GM23338 (cell line): ENCODE measurements around the gene GPC6.

Experiments used
- CREB1 ChIP-seq: fragments of 250-450 bp; sonication (Bioruptor Pico); IDR thresholded peaks from 2 replicates; pipeline ENCODE4 v1.5.0; 2020; ENCODE audit warnings: low read depth, mild to moderate bottlenecking, moderate library complexity
- EZH2 ChIP-seq: fragments of 200-600 bp; sonication (generic); IDR thresholded peaks from one replicate; pipeline ENCODE4 v1.8.0; 2017; ENCODE audit warnings: antibody characterized with exemption, mild to moderate bottlenecking, low read depth; ENCODE audit not compliant: unreplicated experiment
- EZH2phosphoT487 ChIP-seq: fragments of 200-600 bp; sonication (generic); IDR thresholded peaks from one replicate; pipeline ENCODE4 v1.8.1; 2018; ENCODE audit warnings: antibody characterized with exemption; ENCODE audit not compliant: unreplicated experiment
- JUNB ChIP-seq: IDR thresholded peaks from one replicate; pipeline ENCODE4 v1.6.1; 2016; ENCODE audit warnings: antibody characterized with exemption; ENCODE audit not compliant: unreplicated experiment
- NANOG ChIP-seq: IDR thresholded peaks from 2 replicates; pipeline ENCODE4 v1.6.1; 2016; ENCODE audit warnings: antibody characterized with exemption, borderline replicate concordance
- POLR2AphosphoS5 ChIP-seq: IDR thresholded peaks from 2 replicates; pipeline ENCODE4 v1.6.1; 2016; ENCODE audit warnings: antibody characterized with exemption, low read depth
- STAT1 ChIP-seq: IDR thresholded peaks from one replicate; pipeline ENCODE4 v1.6.1; 2016; ENCODE audit warnings: antibody characterized with exemption; ENCODE audit not compliant: unreplicated experiment
- ZNF114 ChIP-seq: fragments of 250-450 bp; sonication (Bioruptor Pico); IDR thresholded peaks from 2 replicates; pipeline ENCODE4 v1.5.0; 2020; ENCODE audit warnings: mild to moderate bottlenecking, moderate library complexity
- ZNF331 ChIP-seq: fragments of 250-450 bp; sonication (Bioruptor Pico); IDR thresholded peaks from 2 replicates; pipeline ENCODE4 v1.5.0; 2020; ENCODE audit warnings: low read depth, mild to moderate bottlenecking, moderate library complexity
- TF ChIP-seq, protein P1 (sequence below), 2 experiments: fragments of 200-600 bp in 1 of 2; sonication (generic) in 1 of 2; conservative IDR thresholded peaks; 2 replicates each; pipeline versions ENCODE4 v1.5.1 to v1.6.1; 2016 to 2017; ENCODE audit warnings: antibody characterized with exemption in 2 of 2, low read depth in 2 of 2, mild to moderate bottlenecking in 2 of 2, moderate library complexity in 1 of 2
- TF ChIP-seq, protein P2 (sequence below): IDR thresholded peaks from one replicate; pipeline ENCODE4 v1.6.1; 2018; ENCODE audit warnings: antibody characterized with exemption; ENCODE audit not compliant: unreplicated experiment
- TF ChIP-seq, protein P3 (sequence below): IDR thresholded peaks from 2 replicates; pipeline ENCODE4 v1.6.1; 2016; ENCODE audit warnings: antibody characterized with exemption
- TF ChIP-seq, protein P4 (sequence below): fragments of 250-450 bp; sonication (Bioruptor Pico); IDR thresholded peaks from 2 replicates; pipeline ENCODE4 v1.5.0; 2020; ENCODE audit warnings: mild to moderate bottlenecking, moderate library complexity

DNA sequence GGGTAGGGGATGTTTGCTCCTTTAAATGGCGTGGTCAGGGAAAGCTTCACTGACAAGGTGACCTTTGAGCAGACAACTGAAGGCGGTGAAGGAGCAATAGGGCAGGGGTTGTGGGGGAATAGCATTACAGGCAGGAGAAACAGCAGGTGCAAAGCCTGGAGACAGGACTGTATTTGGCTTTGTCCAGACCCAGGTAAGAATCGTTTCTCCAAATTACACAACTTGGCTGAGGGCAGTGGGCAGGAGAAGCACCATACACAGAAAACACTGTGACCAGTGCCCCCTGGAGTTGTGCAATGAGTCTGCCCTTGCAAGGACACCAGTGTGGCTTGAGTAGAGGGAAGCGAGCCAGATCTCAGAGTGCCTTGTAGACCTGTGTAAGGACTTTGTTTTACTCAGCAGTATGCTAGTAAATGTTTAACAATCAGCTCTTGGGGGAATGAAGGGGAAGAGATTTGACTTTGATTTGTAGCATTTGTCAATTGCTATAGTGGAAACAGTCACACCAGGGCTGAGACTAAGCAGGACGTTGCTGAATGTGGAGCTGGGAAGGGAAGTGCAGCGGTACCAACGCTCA, 892.8 kb downstream of the GPC6 start:
- no peak for TF ChIP-seq CREB1 (CRISPR knock-in tag)
- TF ChIP-seq, protein P1, sequence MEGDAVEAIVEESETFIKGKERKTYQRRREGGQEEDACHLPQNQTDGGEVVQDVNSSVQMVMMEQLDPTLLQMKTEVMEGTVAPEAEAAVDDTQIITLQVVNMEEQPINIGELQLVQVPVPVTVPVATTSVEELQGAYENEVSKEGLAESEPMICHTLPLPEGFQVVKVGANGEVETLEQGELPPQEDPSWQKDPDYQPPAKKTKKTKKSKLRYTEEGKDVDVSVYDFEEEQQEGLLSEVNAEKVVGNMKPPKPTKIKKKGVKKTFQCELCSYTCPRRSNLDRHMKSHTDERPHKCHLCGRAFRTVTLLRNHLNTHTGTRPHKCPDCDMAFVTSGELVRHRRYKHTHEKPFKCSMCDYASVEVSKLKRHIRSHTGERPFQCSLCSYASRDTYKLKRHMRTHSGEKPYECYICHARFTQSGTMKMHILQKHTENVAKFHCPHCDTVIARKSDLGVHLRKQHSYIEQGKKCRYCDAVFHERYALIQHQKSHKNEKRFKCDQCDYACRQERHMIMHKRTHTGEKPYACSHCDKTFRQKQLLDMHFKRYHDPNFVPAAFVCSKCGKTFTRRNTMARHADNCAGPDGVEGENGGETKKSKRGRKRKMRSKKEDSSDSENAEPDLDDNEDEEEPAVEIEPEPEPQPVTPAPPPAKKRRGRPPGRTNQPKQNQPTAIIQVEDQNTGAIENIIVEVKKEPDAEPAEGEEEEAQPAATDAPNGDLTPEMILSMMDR (conservative IDR thresholded peaks at IDR 0.05; ENCODE audit: low read depth in 2 of 2) = 0 out of 4 replicates have a peak, but pooled peaks have one; percentile 10 to 31
- no peak for TF ChIP-seq POLR2AphosphoS5
- TF ChIP-seq, protein P2, sequence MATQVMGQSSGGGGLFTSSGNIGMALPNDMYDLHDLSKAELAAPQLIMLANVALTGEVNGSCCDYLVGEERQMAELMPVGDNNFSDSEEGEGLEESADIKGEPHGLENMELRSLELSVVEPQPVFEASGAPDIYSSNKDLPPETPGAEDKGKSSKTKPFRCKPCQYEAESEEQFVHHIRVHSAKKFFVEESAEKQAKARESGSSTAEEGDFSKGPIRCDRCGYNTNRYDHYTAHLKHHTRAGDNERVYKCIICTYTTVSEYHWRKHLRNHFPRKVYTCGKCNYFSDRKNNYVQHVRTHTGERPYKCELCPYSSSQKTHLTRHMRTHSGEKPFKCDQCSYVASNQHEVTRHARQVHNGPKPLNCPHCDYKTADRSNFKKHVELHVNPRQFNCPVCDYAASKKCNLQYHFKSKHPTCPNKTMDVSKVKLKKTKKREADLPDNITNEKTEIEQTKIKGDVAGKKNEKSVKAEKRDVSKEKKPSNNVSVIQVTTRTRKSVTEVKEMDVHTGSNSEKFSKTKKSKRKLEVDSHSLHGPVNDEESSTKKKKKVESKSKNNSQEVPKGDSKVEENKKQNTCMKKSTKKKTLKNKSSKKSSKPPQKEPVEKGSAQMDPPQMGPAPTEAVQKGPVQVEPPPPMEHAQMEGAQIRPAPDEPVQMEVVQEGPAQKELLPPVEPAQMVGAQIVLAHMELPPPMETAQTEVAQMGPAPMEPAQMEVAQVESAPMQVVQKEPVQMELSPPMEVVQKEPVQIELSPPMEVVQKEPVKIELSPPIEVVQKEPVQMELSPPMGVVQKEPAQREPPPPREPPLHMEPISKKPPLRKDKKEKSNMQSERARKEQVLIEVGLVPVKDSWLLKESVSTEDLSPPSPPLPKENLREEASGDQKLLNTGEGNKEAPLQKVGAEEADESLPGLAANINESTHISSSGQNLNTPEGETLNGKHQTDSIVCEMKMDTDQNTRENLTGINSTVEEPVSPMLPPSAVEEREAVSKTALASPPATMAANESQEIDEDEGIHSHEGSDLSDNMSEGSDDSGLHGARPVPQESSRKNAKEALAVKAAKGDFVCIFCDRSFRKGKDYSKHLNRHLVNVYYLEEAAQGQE = no peak
- no peak for TF ChIP-seq EZH2
- TF ChIP-seq EZH2phosphoT487 = no peak
- TF ChIP-seq NANOG = no peak
- TF ChIP-seq, protein P3, sequence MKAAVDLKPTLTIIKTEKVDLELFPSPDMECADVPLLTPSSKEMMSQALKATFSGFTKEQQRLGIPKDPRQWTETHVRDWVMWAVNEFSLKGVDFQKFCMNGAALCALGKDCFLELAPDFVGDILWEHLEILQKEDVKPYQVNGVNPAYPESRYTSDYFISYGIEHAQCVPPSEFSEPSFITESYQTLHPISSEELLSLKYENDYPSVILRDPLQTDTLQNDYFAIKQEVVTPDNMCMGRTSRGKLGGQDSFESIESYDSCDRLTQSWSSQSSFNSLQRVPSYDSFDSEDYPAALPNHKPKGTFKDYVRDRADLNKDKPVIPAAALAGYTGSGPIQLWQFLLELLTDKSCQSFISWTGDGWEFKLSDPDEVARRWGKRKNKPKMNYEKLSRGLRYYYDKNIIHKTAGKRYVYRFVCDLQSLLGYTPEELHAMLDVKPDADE = no peak
- TF ChIP-seq JUNB = no peak
- TF ChIP-seq ZNF114 = no peak
- no peak for TF ChIP-seq STAT1
- TF ChIP-seq ZNF331 (CRISPR knock-in tag) = no peak
- TF ChIP-seq, protein P4, sequence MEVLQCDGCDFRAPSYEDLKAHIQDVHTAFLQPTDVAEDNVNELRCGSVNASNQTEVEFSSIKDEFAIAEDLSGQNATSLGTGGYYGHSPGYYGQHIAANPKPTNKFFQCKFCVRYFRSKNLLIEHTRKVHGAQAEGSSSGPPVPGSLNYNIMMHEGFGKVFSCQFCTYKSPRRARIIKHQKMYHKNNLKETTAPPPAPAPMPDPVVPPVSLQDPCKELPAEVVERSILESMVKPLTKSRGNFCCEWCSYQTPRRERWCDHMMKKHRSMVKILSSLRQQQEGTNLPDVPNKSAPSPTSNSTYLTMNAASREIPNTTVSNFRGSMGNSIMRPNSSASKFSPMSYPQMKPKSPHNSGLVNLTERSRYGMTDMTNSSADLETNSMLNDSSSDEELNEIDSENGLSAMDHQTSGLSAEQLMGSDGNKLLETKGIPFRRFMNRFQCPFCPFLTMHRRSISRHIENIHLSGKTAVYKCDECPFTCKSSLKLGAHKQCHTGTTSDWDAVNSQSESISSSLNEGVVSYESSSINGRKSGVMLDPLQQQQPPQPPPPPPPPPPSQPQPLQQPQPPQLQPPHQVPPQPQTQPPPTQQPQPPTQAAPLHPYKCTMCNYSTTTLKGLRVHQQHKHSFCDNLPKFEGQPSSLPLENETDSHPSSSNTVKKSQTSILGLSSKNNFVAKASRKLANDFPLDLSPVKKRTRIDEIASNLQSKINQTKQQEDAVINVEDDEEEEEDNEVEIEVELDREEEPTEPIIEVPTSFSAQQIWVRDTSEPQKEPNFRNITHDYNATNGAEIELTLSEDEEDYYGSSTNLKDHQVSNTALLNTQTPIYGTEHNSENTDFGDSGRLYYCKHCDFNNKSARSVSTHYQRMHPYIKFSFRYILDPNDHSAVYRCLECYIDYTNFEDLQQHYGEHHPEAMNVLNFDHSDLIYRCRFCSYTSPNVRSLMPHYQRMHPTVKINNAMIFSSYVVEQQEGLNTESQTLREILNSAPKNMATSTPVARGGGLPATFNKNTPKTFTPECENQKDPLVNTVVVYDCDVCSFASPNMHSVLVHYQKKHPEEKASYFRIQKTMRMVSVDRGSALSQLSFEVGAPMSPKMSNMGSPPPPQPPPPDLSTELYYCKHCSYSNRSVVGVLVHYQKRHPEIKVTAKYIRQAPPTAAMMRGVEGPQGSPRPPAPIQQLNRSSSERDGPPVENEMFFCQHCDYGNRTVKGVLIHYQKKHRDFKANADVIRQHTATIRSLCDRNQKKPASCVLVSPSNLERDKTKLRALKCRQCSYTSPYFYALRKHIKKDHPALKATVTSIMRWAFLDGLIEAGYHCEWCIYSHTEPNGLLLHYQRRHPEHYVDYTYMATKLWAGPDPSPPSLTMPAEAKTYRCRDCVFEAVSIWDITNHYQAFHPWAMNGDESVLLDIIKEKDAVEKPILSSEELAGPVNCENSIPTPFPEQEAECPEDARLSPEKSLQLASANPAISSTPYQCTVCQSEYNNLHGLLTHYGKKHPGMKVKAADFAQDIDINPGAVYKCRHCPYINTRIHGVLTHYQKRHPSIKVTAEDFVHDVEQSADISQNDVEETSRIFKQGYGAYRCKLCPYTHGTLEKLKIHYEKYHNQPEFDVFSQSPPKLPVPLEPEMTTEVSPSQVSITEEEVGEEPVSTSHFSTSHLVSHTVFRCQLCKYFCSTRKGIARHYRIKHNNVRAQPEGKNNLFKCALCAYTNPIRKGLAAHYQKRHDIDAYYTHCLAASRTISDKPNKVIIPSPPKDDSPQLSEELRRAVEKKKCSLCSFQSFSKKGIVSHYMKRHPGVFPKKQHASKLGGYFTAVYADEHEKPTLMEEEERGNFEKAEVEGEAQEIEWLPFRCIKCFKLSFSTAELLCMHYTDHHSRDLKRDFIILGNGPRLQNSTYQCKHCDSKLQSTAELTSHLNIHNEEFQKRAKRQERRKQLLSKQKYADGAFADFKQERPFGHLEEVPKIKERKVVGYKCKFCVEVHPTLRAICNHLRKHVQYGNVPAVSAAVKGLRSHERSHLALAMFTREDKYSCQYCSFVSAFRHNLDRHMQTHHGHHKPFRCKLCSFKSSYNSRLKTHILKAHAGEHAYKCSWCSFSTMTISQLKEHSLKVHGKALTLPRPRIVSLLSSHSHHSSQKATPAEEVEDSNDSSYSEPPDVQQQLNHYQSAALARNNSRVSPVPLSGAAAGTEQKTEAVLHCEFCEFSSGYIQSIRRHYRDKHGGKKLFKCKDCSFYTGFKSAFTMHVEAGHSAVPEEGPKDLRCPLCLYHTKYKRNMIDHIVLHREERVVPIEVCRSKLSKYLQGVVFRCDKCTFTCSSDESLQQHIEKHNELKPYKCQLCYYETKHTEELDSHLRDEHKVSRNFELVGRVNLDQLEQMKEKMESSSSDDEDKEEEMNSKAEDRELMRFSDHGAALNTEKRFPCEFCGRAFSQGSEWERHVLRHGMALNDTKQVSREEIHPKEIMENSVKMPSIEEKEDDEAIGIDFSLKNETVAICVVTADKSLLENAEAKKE = no peak
